ENCODE results near the gene KLHL30.
"Not testable (repeated sequence)": the region's sequence is repeated elsewhere in the genome, so short reads cannot be mapped to it uniquely, and the experiment has no call there.

KLHL30 gene

DNA sequence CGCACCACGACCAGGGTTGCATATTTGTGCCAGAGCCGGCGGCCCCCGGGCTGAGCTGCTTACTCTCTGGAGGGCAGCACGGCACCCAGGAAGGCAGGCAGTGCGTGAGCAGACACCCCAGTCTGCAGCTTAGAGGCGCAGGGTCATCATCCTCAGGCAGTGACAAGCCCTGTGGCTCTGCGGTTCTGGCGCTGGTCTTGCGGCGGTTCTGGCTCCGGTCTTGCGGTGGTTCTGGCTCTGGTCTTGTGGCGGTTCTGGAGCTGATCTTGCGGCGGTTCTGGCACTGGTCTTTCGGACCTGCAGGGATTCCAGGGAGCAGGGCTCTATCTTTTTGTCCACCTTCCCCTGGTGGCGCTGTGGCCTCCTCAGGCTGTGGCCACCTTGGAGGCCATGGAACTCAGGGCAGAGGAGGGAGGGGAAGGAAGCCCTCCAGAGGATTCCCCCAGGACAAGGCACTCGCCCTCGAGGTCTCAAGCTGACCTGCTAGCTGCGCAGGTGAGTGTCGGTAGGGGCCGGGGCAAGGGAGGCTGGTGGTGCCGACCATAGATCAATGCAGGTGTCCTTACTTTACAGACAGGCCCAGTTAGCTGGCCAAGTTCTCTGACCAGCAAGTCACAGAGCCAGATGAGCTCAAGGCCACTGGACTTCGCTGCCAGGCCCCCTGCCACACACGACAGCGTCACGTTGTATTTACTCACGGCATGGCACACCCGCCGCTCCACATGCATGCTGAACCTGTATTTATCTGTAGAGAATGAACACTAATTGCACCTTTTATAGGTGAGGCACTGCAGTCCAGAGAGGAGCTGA lies 23.4 kb upstream of the KLHL30 start:
- no peak for TF ChIP-seq CTCF (IDR thresholded peaks at IDR 0.05; ENCODE audit: control insufficient read depth, insufficient read depth, low read depth, low read length, missing control alignments)
- H3K4me3 ChIP-seq (ENCODE audit: control insufficient read depth, low read depth, low read length): no peak overlapping the region

GRCh38 chr2:238115709-238116108 lies 22.8 kb upstream of the KLHL30 start:
- DNase-seq (ENCODE audit: low read depth); H3K4me3 ChIP-seq (ENCODE audit: control insufficient read depth, low read depth, low read length): not testable (repeated sequence)

More for the DNA sequence above, 23.4 kb upstream of the KLHL30 start:
- no peak for DNase-seq (ENCODE audit: low read depth)

DNA sequence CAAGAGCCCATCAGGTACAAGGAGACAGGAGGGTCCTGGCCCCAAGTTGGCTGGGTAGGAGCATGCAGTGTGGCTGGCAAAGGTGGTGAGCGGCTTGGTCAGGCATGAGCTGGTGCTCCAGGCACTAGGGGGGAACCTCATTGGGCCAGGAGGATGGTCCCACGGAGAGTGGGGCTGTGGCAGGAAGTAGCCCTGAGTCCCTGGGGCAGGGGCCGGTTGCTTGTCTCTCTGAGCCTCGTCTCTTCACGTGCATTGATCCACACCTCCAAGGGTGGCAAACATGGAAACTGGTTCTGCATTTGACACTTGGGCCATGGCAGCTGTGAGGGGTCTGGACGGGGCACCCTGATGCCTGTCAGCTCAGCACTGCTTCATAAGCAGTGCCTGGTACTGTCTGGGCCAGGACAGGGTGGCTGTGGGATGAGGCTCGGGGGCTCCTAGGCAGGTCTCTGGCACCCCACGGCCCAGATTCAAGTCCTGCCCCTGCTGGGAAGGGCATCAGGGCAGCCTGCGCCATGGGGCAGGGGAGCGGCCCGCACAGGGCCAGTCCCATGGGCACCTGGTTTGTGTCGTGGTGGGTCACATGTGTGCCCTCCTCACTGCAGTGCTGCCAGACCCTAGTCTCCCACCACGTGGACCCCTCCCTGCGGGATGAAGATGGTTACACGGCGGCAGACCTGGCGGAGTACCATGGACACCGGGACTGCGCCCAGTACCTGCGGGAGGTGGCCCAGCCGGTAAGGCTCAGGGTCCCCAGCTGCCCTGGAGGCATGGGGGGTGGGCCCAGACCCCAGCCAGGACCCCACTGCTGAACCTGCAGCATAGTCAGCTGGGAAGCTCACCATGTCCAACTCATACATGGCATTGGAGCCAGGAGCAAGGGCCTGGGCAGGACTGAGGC lies 21.9 kb upstream of the KLHL30 start:
- no peak for DNase-seq (ENCODE audit: low read depth)
- H3K4me3 ChIP-seq (ENCODE audit: control insufficient read depth, low read depth, low read length): no peak overlapping the region
- TF ChIP-seq CTCF (IDR thresholded peaks at IDR 0.05; ENCODE audit: control insufficient read depth, insufficient read depth, low read depth, low read length, missing control alignments): no peak

DNA sequence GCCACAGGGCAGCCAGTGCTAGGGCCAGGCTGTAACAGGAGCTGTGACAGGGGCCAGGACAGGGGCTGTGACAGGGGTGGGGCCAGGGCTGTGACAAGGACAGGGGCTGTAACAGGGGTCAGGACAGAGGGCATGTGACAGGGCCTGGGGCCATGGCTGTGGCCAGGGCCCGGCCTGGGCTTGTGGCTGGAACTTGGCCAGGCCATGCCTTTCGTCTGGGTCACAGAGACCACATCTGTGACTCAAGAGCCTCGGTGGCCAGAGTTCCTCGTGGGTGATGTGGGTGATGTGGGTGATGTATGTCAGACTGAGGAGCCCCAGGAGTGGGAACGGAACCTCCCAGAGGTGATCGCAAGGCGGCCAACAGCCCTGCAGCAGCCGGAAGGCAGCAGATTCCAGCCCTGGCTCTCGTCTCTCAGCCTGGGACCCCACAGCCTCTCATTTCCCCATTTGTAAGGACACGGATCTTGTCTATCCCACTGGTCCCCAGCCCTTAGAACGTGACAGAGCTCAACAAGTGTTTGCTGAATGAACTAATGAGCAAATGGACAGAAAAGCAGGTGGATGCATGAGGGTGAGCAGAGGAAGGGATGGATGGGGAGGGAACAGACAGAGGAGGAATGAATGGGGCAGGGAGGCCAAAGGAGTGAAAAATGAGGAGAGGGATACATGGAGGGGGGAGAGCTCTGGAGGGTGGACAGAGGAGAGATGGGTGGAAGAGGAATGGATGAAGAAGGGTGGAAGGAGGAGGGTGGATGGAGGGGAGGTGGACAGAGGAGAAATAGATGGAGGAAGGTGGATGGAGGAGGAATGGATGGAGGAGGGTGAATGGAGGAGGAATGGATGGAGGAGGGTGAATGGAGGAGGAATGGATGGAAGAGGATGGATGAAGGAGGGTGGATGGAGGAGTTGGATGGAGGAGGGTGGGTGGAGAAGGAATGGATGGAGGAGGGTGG lies 21.0 kb upstream of the KLHL30 start:
- no peak overlapping the region for H3K4me3 ChIP-seq (ENCODE audit: control insufficient read depth, low read depth, low read length)
- no peak for DNase-seq (ENCODE audit: low read depth)
- no peak for TF ChIP-seq CTCF (IDR thresholded peaks at IDR 0.05; ENCODE audit: control insufficient read depth, insufficient read depth, low read depth, low read length, missing control alignments)

- no peak for TF ChIP-seq CTCF (IDR thresholded peaks at IDR 0.05; ENCODE audit: control insufficient read depth, insufficient read depth, low read depth, low read length, missing control alignments)
- DNase-seq (ENCODE audit: low read depth): no peak
- H3K4me3 ChIP-seq (ENCODE audit: control insufficient read depth, low read depth, low read length): no peak overlapping the region
Measured at GRCh38 chr2:238119756-238120462, 18.6 kb upstream of the KLHL30 start.

DNA sequence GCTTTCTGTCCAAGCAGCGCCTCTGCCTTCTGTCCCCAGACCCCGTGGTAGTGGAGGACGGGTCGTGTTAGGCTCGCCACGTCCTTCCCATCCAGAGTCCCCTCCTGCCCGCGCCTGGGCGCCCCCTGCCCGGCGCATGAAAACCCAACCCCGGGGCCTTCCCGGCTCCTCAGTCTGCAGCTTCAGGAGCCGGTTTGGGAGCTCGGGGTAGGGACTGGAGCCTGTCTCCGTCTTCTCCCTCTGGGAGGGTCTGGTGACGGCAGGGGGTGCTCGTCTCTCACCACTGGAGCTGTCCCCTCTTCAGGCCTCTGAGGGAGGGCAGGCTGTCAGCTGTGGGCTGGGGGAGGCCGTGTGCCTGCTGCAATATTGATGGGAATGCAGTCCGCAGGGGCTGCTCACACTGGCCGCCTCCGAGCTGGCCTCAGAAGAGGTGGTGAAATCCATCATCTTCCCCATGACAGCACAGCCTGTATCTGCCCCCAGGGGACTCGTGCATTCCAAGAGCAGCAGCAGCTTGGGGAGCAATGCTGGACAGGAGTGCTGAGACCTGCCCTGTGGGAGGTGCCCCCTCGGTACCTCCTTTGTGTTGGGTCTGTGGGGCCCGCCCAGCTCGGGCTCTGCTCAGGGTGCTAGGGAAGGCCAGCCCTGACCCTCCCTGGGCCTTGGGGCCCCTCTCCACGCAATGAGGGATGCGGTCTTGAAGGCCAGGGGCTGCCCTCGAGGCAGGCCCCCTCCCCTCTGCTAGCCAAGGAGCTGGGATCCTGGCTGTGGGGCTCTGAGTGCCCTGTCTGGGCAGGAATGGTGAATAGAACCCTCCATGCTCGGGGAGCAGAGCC lies 17.8 kb upstream of the KLHL30 start:
- H3K4me3 ChIP-seq (ENCODE audit: control insufficient read depth, low read depth, low read length): no peak overlapping the region
- TF ChIP-seq CTCF (IDR thresholded peaks at IDR 0.05; ENCODE audit: control insufficient read depth, insufficient read depth, low read depth, low read length, missing control alignments): no peak
- no peak for DNase-seq (ENCODE audit: low read depth)

All from AG09309 (cell line).